Liver (tissue), 9 donors: ENCODE measurements around the gene RGS10. TPM values are rescaled to one million over a fixed set of nuclear protein-coding genes. Genes with fewer than 3 reads are reported as not detected.
A peak's percentile ranks its signal among the peaks of the same experiment; 100 is the strongest.

ENCODE experiments used
- DNase-seq: peaks from one replicate; pipeline ENCODE4 v3.0.0-alpha.2; 2017; ENCODE audit warnings: low spot score
- H3K27ac ChIP-seq, 2 donors: one replicate each; pipeline ENCODE4 v1.7.0; 2013; ENCODE audit warnings: inconsistent platforms in 2 of 2, low read length in 2 of 2, control low read depth in 1 of 2, low read depth in 1 of 2, mild to moderate bottlenecking in 1 of 2
- H3K27me3 ChIP-seq, 4 donors: one replicate each; pipeline versions ENCODE4 v1.6.1 to v1.7.0; 2013; ENCODE audit warnings: low read length in 3 of 4, inconsistent platforms in 1 of 4, mild to moderate bottlenecking in 1 of 4, moderate library complexity in 1 of 4; ENCODE audit not compliant: control insufficient read depth in 4 of 4, insufficient read depth in 4 of 4
- H3K36me3 ChIP-seq, 4 donors: one replicate each; pipeline versions ENCODE4 v1.6.1 to v1.7.0; 2013; ENCODE audit warnings: low read length in 3 of 4, mild to moderate bottlenecking in 3 of 4, low read depth in 1 of 4, moderate library complexity in 1 of 4; ENCODE audit not compliant: control insufficient read depth in 4 of 4, insufficient read depth in 3 of 4
- H3K4me1 ChIP-seq, 4 donors: one replicate each; pipeline versions ENCODE4 v1.6.1 to v1.7.0; 2013; ENCODE audit warnings: low read length in 3 of 4, mild to moderate bottlenecking in 3 of 4, moderate library complexity in 1 of 4; ENCODE audit not compliant: control insufficient read depth in 4 of 4, insufficient read depth in 4 of 4
- H3K4me3 ChIP-seq, 3 donors: one replicate each; pipeline versions ENCODE4 v1.6.1 to v1.7.0; 2013; ENCODE audit warnings: low read length in 3 of 3, control low read depth in 1 of 3, low read depth in 1 of 3, mild to moderate bottlenecking in 1 of 3
- H3K9ac ChIP-seq, 2 donors: one replicate each; pipeline ENCODE4 v1.7.0; 2013; ENCODE audit warnings: low read length in 2 of 2, mild to moderate bottlenecking in 2 of 2, moderate library complexity in 2 of 2, control low read depth in 1 of 2, low read depth in 1 of 2
- H3K9me3 ChIP-seq, 4 donors: one replicate each; pipeline versions ENCODE4 v1.6.1 to v1.7.0; 2013; ENCODE audit warnings: low read length in 3 of 4; ENCODE audit not compliant: control insufficient read depth in 4 of 4
- CTCF ChIP-seq: fragments of 150-350 bp; IDR thresholded peaks from 2 replicates; pipeline ENCODE4 v1.5.1; 2017; ENCODE audit warnings: improper control_type of control experiment, low read depth, low read length; ENCODE audit not compliant: missing input control
- EGR1 ChIP-seq, 2 donors: IDR thresholded peaks; 2 replicates each; pipeline ENCODE4 v1.6.1; 2016 to 2018; ENCODE audit warnings: antibody characterized with exemption in 2 of 2, low read depth in 2 of 2
- FOXA1 ChIP-seq: IDR thresholded peaks from 2 replicates; pipeline ENCODE4 v1.6.1; 2016; ENCODE audit warnings: antibody characterized with exemption
- FOXA2 ChIP-seq: IDR thresholded peaks from 2 replicates; pipeline ENCODE4 v1.6.1; 2016; ENCODE audit warnings: antibody characterized with exemption
- GABPA ChIP-seq, 2 donors: IDR thresholded peaks in 1 of 2; conservative IDR thresholded peaks in 1 of 2; 2 replicates each; pipeline ENCODE4 v1.6.1; 2016; ENCODE audit warnings: antibody characterized with exemption in 2 of 2, mild to moderate bottlenecking in 1 of 2, moderate library complexity in 1 of 2
- HNF4G ChIP-seq: IDR thresholded peaks from 2 replicates; pipeline ENCODE4 v1.6.1; 2016; ENCODE audit warnings: antibody characterized with exemption
- JUND ChIP-seq, 2 donors: IDR thresholded peaks; 2 replicates each; pipeline ENCODE4 v1.6.1; 2016; ENCODE audit warnings: antibody characterized with exemption in 2 of 2
- MAX ChIP-seq: IDR thresholded peaks from 2 replicates; pipeline ENCODE4 v1.6.1; 2016; ENCODE audit warnings: antibody characterized with exemption
- NR2F2 ChIP-seq: IDR thresholded peaks from 2 replicates; pipeline ENCODE4 v1.6.1; 2016; ENCODE audit warnings: antibody characterized with exemption
- RAD21 ChIP-seq, 2 donors: IDR thresholded peaks; 2 replicates each; pipeline ENCODE4 v1.6.1; 2016; ENCODE audit warnings: antibody characterized with exemption in 2 of 2, mild to moderate bottlenecking in 2 of 2
- RXRA ChIP-seq, 2 donors: IDR thresholded peaks; 2 replicates each; pipeline ENCODE4 v1.6.1; 2017 to 2018; ENCODE audit warnings: antibody characterized with exemption in 2 of 2, mild to moderate bottlenecking in 1 of 2
- SP1 ChIP-seq: IDR thresholded peaks from 2 replicates; pipeline ENCODE4 v1.6.1; 2018; ENCODE audit warnings: antibody characterized with exemption, mild to moderate bottlenecking
- TAF1 ChIP-seq: conservative IDR thresholded peaks from 2 replicates; pipeline ENCODE4 v1.6.1; 2016; ENCODE audit warnings: antibody characterized with exemption, mild to moderate bottlenecking
- YY1 ChIP-seq: IDR thresholded peaks from 2 replicates; pipeline ENCODE4 v1.6.1; 2016; ENCODE audit warnings: antibody characterized with exemption, mild to moderate bottlenecking
- WGBS: extraction: QIAGEN DNeasy Blood & Tissue Kit; methylation state at CpG from one replicate; pipeline ENCODE4 v1.1.7; 2013; 5-methylcytosine and 5-hydroxymethylcytosine counted together
- polyA plus RNA-seq, 2 donors: library from polyadenylated mRNA; stranded (reverse) in 1 of 2; unstranded in 1 of 2; fragments of 200-250 nt in 1 of 2; fragments of >200 nt in 1 of 2; fragmentation: Nextera tagmentation in 1 of 2; extraction: Ambion mirVana in 1 of 2; gene quantifications; one replicate each; pipeline versions ENCODE4 v1.2.1 to v1.2.3, GENCODE V29; 2013 to 2015
- total RNA-seq, 2 donors: library from RNA; depleted of rRNA; stranded (reverse); fragments of >200 nt; gene quantifications; one replicate each; pipeline ENCODE4 v1.2.3, GENCODE V29; 2014
- TF ChIP-seq, protein P1 (sequence below): IDR thresholded peaks from 2 replicates; pipeline ENCODE4 v1.6.1; 2016; ENCODE audit warnings: antibody characterized with exemption, mild to moderate bottlenecking
- TF ChIP-seq, protein P2 (sequence below): IDR thresholded peaks from 2 replicates; pipeline ENCODE4 v1.6.1; 2016; ENCODE audit warnings: antibody characterized with exemption
- TF ChIP-seq, protein P3 (sequence below): IDR thresholded peaks from 2 replicates; pipeline ENCODE4 v1.6.1; 2016; ENCODE audit warnings: antibody characterized with exemption
- donor health status: healthy.
- donor health status: healthy.
- donor health status: healthy.
- donor health status: healthy.
- donor health status: healthy.

Gene RGS10
- total and polyA plus RNA-seq, 4 donors, result 1.8 to 51.9 (median 2.2) TPM

GRCh38 chr10:119498889-119499676 lies 43.4 kb downstream of the RGS10 start:
- no peaks in the 10 kb centered on the region for H3K27me3 ChIP-seq
- 57% methylated on average over 11 of the region's 11 CpGs for WGBS
- TF ChIP-seq CTCF (no peak), EGR1 (IDR thresholded peaks at IDR 0.05; ENCODE audit: low read depth in 2 of 2) (no peak), GABPA (IDR thresholded peaks at IDR 0.05 in 1 of 2, conservative IDR thresholded peaks at IDR 0.05 in 1 of 2) (no peak), RXRA (IDR thresholded peaks at IDR 0.05) (no peak), FOXA2 (no peak), SP1 (no peak), YY1 (no peak), JUND (IDR thresholded peaks at IDR 0.05) (no peak), MAX (no peak), RAD21 (IDR thresholded peaks at IDR 0.05) (no peak), HNF4G (no peak), FOXA1 (no peak)
- TF ChIP-seq, protein P1, sequence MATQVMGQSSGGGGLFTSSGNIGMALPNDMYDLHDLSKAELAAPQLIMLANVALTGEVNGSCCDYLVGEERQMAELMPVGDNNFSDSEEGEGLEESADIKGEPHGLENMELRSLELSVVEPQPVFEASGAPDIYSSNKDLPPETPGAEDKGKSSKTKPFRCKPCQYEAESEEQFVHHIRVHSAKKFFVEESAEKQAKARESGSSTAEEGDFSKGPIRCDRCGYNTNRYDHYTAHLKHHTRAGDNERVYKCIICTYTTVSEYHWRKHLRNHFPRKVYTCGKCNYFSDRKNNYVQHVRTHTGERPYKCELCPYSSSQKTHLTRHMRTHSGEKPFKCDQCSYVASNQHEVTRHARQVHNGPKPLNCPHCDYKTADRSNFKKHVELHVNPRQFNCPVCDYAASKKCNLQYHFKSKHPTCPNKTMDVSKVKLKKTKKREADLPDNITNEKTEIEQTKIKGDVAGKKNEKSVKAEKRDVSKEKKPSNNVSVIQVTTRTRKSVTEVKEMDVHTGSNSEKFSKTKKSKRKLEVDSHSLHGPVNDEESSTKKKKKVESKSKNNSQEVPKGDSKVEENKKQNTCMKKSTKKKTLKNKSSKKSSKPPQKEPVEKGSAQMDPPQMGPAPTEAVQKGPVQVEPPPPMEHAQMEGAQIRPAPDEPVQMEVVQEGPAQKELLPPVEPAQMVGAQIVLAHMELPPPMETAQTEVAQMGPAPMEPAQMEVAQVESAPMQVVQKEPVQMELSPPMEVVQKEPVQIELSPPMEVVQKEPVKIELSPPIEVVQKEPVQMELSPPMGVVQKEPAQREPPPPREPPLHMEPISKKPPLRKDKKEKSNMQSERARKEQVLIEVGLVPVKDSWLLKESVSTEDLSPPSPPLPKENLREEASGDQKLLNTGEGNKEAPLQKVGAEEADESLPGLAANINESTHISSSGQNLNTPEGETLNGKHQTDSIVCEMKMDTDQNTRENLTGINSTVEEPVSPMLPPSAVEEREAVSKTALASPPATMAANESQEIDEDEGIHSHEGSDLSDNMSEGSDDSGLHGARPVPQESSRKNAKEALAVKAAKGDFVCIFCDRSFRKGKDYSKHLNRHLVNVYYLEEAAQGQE, result no peak
- TF ChIP-seq, protein P2, sequence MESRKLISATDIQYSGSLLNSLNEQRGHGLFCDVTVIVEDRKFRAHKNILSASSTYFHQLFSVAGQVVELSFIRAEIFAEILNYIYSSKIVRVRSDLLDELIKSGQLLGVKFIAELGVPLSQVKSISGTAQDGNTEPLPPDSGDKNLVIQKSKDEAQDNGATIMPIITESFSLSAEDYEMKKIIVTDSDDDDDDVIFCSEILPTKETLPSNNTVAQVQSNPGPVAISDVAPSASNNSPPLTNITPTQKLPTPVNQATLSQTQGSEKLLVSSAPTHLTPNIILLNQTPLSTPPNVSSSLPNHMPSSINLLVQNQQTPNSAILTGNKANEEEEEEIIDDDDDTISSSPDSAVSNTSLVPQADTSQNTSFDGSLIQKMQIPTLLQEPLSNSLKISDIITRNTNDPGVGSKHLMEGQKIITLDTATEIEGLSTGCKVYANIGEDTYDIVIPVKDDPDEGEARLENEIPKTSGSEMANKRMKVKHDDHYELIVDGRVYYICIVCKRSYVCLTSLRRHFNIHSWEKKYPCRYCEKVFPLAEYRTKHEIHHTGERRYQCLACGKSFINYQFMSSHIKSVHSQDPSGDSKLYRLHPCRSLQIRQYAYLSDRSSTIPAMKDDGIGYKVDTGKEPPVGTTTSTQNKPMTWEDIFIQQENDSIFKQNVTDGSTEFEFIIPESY, result no peak
- peak; percentile 45 for DNase-seq
- no peaks in the 10 kb centered on the region for H3K9me3 ChIP-seq
- no peaks in the 10 kb centered on the region for H3K4me1 ChIP-seq
- no peaks in the 10 kb centered on the region for H3K36me3 ChIP-seq
- no peak overlapping the region for H3K9ac ChIP-seq
- no peak overlapping the region for H3K27ac ChIP-seq
- H3K4me3 ChIP-seq, result no peak overlapping the region

DNA sequence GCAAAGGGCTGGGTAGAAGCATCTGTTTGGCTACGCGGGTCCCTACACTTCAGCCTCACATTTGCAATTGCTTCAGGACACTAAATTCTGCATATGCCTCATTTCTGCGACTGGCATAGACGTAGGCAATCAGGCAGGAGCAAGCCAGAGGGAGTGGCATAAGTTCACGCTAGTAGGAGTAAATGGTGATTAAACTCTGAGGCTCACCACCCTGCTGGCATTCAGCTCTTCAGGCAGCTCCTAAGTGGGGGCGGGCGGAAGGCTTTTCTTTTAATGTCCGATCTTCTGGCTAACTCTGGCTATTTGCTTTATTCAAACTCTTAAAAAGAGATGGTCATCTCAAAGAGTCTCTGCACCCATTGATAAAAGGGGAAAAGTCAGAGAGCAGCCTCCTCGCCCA lies 45.3 kb downstream of the RGS10 start:
- Histone ChIP-seq H3K4me1 (no peaks in the 10 kb centered on the region), H3K36me3 (no peaks in the 10 kb centered on the region), H3K27me3 (no peaks in the 10 kb centered on the region), H3K27ac (no peak overlapping the region), H3K9ac (no peak overlapping the region), H3K9me3 (no peaks in the 10 kb centered on the region), H3K4me3 (no peak overlapping the region)
- DNase-seq, result no peak
- WGBS, result 95% methylated on average over 9 of the region's 9 CpGs
- no peak for TF ChIP-seq RXRA (IDR thresholded peaks at IDR 0.05)
- TF ChIP-seq CTCF, result no peak
- TF ChIP-seq, protein P1, result no peak
- TF ChIP-seq EGR1 (IDR thresholded peaks at IDR 0.05; ENCODE audit: low read depth in 2 of 2), result no peak
- TF ChIP-seq, protein P3, sequence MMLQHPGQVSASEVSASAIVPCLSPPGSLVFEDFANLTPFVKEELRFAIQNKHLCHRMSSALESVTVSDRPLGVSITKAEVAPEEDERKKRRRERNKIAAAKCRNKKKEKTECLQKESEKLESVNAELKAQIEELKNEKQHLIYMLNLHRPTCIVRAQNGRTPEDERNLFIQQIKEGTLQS, result no peak
- TF ChIP-seq GABPA (IDR thresholded peaks at IDR 0.05 in 1 of 2, conservative IDR thresholded peaks at IDR 0.05 in 1 of 2), result no peak
- no peak for TF ChIP-seq TAF1
- TF ChIP-seq NR2F2, result no peak
- no peak for TF ChIP-seq RAD21 (IDR thresholded peaks at IDR 0.05)
- TF ChIP-seq YY1, result no peak
- TF ChIP-seq JUND (IDR thresholded peaks at IDR 0.05), result no peak
